Measurements from ENCODE around the gene ZFHX3. TPM values are rescaled to one million over a fixed set of nuclear protein-coding genes. Genes with fewer than 3 reads are reported as not detected.

ZFHX3 gene
- total and polyA plus RNA-seq, 2 donors (not counting 3 experiments of a cell fraction or from before 2014, with no cell fraction given), result 3.7 to 18.8 TPM

GRCh38 chr16:72934636-72935403, 113.1 kb downstream of the ZFHX3 start:
- Histone ChIP-seq H3K9me1 (replicated peaks; ENCODE audit: control insufficient read depth, extremely low read depth, insufficient read depth, low read length) (no peaks in the 10 kb centered on the region), H3K4me1 (ENCODE audit: control insufficient read depth, extremely low read depth, insufficient read depth, low read length) (peaks cover 24% of the 10 kb centered on the region), H3K4me2 (ENCODE audit: insufficient read depth, low read length) (no peak overlapping the region), H3K36me3 (ENCODE audit: control insufficient read depth in 2 of 2, extremely low read depth in 1 of 2, insufficient read depth in 2 of 2, low read length in 2 of 2) (no peaks in the 10 kb centered on the region), H3K4me3 (replicated peaks in 1 of 3; ENCODE audit: insufficient read depth in 1 of 3, low read depth in 1 of 3, low read length in 3 of 3) (no peak overlapping the region), H3K79me2 (ENCODE audit: control insufficient read depth, insufficient read depth, low read length) (peaks cover 3% of the 10 kb centered on the region), H3K27ac (ENCODE audit: insufficient read depth, low read depth, low read length) (no peak overlapping the region), H2AFZ (ENCODE audit: low read depth, low read length) (no peak overlapping the region), H4K20me1 (replicated peaks; ENCODE audit: control insufficient read depth, extremely low read depth, insufficient read depth, low read length) (peaks cover 4% of the 10 kb centered on the region), H3K9ac (replicated peaks; ENCODE audit: extremely low read depth, insufficient read depth, low read length) (no peak overlapping the region), H3K27me3 (ENCODE audit: control insufficient read depth in 2 of 2, insufficient read depth in 2 of 2, low read length in 2 of 2) (no peaks in the 10 kb centered on the region), H3K9me3 (replicated peaks; ENCODE audit: control insufficient read depth, insufficient read depth, low read length) (no peaks in the 10 kb centered on the region)
- intact Hi-C loops (cut with micrococcal nuclease), result loop anchor here (5.0 kb wide), 1 partner anchor 273 kb away; no protein-coding TSS in a partner anchor
- FAIRE-seq (no peak), DNase-seq (ENCODE audit: low read depth, low spot score) (no peak)
- BruUV-seq (replicated peaks), result no TSS peak
- CTCF ChIA-PET, result interaction anchor here (1.6 to 1.7 kb wide), 2 partner anchors 61 to 102 kb away, joined by 3 to 5 read pairs; no protein-coding TSS in a partner anchor
- dilution Hi-C loops (cut with MboI; ENCODE audit: extremely low pct_ligation_motif_present, low sequenced_read_pairs), result no loop called here
- TF ChIP-seq MYC (IDR thresholded peaks at IDR 0.05; ENCODE audit: low read depth, low read length) (no peak), FOS (IDR thresholded peaks at IDR 0.05; ENCODE audit: borderline replicate concordance, insufficient read depth, low read length) (no peak)
- POLR2A ChIA-PET, result no interaction called here

DNA sequence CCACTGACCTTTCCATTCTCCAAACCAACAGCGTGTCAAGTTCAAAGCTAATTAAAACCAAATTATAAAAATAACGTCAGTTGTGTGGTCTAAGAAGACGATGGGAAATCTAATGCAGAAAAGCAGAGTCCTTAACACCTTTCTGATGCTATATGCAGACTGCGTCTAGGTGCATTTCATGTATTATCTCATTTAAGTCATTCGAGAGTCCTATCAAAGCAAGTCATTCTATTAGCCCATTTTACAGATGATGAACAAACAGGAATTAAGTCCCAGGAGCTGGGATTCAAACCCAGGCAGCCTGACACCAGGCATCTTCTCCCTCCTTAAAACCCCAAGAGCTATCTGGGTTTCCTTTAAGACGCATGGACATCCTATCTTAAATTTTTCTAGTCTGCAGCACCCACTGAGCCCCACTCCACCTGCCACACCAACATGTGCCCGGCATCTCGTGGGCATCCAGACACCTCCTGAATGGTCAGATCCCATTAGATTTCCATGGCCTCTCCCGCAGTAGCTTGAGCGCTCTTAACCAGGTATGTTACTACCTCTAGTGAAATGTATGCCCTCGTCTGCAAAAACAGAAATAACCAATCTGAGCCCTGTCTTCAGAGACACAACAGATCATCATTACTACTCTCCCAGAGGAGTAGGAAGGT, 115.1 kb downstream of the ZFHX3 start:
- CTCF ChIA-PET, result interaction anchor here (1.7 kb wide), 1 partner anchor 100 kb away, joined by 5 read pairs; no protein-coding TSS in a partner anchor
- peaks cover 3% of the 10 kb centered on the region for H3K79me2 ChIP-seq (ENCODE audit: control insufficient read depth, insufficient read depth, low read length)

More for the DNA sequence above, 115.1 kb downstream of the ZFHX3 start:
- H2AFZ ChIP-seq (ENCODE audit: low read depth, low read length), result no peak overlapping the region
- no peaks in the 10 kb centered on the region for H3K9me1 ChIP-seq (replicated peaks; ENCODE audit: control insufficient read depth, extremely low read depth, insufficient read depth, low read length)
- FAIRE-seq (no peak), DNase-seq (ENCODE audit: low read depth, low spot score) (no peak)
- no peak overlapping the region for H3K4me3 ChIP-seq (replicated peaks in 1 of 3; ENCODE audit: insufficient read depth in 1 of 3, low read depth in 1 of 3, low read length in 3 of 3)
- peaks cover 14% of the 10 kb centered on the region for H3K4me1 ChIP-seq (ENCODE audit: control insufficient read depth, extremely low read depth, insufficient read depth, low read length)
- H3K9me3 ChIP-seq (replicated peaks; ENCODE audit: control insufficient read depth, insufficient read depth, low read length), result no peaks in the 10 kb centered on the region
- peaks cover 4% of the 10 kb centered on the region for H4K20me1 ChIP-seq (replicated peaks; ENCODE audit: control insufficient read depth, extremely low read depth, insufficient read depth, low read length)
- no peak for TF ChIP-seq JUN (IDR thresholded peaks at IDR 0.05; ENCODE audit: borderline replicate concordance, insufficient read depth, insufficient read length, low read depth)
- TF ChIP-seq MYC (IDR thresholded peaks at IDR 0.05; ENCODE audit: low read depth, low read length), result no peak
- TF ChIP-seq MAX (IDR thresholded peaks at IDR 0.05; ENCODE audit: insufficient read depth, insufficient read length), result no peak
- TF ChIP-seq CTCF (IDR thresholded peaks at IDR 0.05; ENCODE audit: extremely low read depth in 1 of 2, insufficient read depth in 1 of 2, low read depth in 1 of 2, low read length in 2 of 2), result no peak
- no peak for TF ChIP-seq POLR2A (IDR thresholded peaks at IDR 0.05; ENCODE audit: low read depth, low read length)
- no peak for TF ChIP-seq POLR2AphosphoS5 (IDR thresholded peaks at IDR 0.05; ENCODE audit: insufficient read depth, low read depth, low read length)
- TF ChIP-seq FOS (IDR thresholded peaks at IDR 0.05; ENCODE audit: borderline replicate concordance, insufficient read depth, low read length), result no peak
- TF ChIP-seq EZH2 (IDR thresholded peaks at IDR 0.05; ENCODE audit: borderline replicate concordance, low read depth, low read length, severe bottlenecking), result no peak
- no peak for TF ChIP-seq GATA2 (IDR thresholded peaks at IDR 0.05; ENCODE audit: insufficient read depth, insufficient read length, low read depth, low read length)
- no peaks in the 10 kb centered on the region for H3K27me3 ChIP-seq (ENCODE audit: control insufficient read depth in 2 of 2, insufficient read depth in 2 of 2, low read length in 2 of 2)
- POLR2A ChIA-PET, result no interaction called here
- H3K4me2 ChIP-seq (ENCODE audit: insufficient read depth, low read length), result no peak overlapping the region
- intact Hi-C loops (cut with micrococcal nuclease), result loop anchor here (5.0 kb wide), 1 partner anchor 271 kb away; no protein-coding TSS in a partner anchor
- dilution Hi-C loops (cut with MboI; ENCODE audit: extremely low pct_ligation_motif_present, low sequenced_read_pairs), result no loop called here
- no peak overlapping the region for H3K9ac ChIP-seq (replicated peaks; ENCODE audit: extremely low read depth, insufficient read depth, low read length)
- H3K27ac ChIP-seq (ENCODE audit: insufficient read depth, low read depth, low read length), result no peak overlapping the region
- no TSS peak for BruUV-seq (replicated peaks)
- no peaks in the 10 kb centered on the region for H3K36me3 ChIP-seq (ENCODE audit: control insufficient read depth in 2 of 2, extremely low read depth in 1 of 2, insufficient read depth in 2 of 2, low read length in 2 of 2)

Measured in endothelial cell of umbilical vein (primary cell).